Panc1 (cell line): ENCODE results near the gene ARFGAP1.

Experiments
- CTCF ChIP-seq: fragments of 450-650 bp; IDR thresholded peaks from 2 replicates; pipeline ENCODE4 v1.5.1; 2017; ENCODE audit warnings: mild to moderate bottlenecking
- SIN3A ChIP-seq: IDR thresholded peaks from 2 replicates; pipeline ENCODE4 v1.6.1; 2012; ENCODE audit warnings: low read depth, mild to moderate bottlenecking, low read length, moderate library complexity, borderline replicate concordance; ENCODE audit not compliant: insufficient read depth

DNA sequence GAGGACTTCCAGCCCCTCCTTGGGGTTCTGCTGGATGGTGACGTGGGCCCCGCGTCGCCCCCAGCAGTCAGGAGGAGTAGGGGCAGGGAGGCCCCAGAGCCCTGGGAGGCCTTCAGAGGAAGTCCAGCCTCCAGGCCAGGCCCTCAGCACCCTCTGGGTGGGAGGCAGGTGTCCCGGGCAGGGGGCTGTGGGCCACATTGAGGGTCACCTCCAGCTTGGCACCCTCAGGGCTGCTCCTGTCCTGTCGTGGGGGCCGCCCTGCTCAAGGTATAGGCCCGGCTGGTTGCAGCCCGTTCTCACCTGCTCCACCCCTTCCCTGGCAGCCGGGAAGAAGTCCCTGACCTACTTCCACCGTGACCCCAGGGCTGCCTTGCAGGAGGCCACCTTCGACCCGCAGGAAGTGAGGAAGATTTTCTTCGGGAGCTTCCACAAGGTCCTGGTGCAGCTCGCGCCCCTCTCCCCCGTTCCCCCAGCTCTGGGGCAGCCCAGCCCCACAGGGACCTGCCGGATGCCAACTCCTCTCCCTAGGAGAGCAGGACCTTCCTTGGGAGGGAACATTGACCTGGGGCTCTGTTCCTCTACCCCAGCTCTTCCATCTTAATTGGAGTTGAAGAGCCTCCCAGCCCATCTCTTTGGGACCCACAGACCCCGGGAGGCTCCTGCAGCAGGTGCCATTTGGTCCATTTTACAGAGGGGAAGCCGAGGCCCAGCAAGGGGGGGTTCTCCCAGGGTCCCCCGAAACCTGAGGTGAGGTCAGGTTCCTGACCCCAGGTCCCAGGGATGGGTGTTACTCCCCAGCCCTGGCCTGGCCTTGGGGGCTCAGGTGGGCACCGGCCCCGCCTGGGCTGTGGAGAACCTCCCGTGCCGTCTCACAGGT, 46.8 kb downstream of the ARFGAP1 start:
- no peak for TF ChIP-seq CTCF
- no peak for TF ChIP-seq SIN3A
